HEK293 (cell line): ENCODE measurements around the gene GOLT1A.

Source experiments
- RBAK ChIP-seq: fragments of 450-650 bp; formaldehyde crosslinking; IDR thresholded peaks from 2 replicates; pipeline ENCODE4 v1.5.1; 2016; ENCODE audit warnings: missing biosample characterization, missing genetic modification characterization
- ZNF274 ChIP-seq, 2 experiments: fragments of 200-500 bp in 1 of 2; fragments of 450-650 bp in 1 of 2; sonication (Bioruptor generic) in 1 of 2; formaldehyde crosslinking in 1 of 2; IDR thresholded peaks; 2 replicates each; pipeline versions ENCODE4 v1.5.1 to v1.6.1; 2014 to 2016; ENCODE audit warnings: borderline replicate concordance in 1 of 2, inconsistent platforms in 1 of 2, low read length in 1 of 2, missing biosample characterization in 1 of 2, missing genetic modification characterization in 1 of 2
- TF ChIP-seq, protein P1 (sequence below): fragments of 450-650 bp; formaldehyde crosslinking; IDR thresholded peaks from 2 replicates; pipeline ENCODE4 v1.5.1; 2016; ENCODE audit warnings: missing biosample characterization, missing genetic modification characterization

DNA sequence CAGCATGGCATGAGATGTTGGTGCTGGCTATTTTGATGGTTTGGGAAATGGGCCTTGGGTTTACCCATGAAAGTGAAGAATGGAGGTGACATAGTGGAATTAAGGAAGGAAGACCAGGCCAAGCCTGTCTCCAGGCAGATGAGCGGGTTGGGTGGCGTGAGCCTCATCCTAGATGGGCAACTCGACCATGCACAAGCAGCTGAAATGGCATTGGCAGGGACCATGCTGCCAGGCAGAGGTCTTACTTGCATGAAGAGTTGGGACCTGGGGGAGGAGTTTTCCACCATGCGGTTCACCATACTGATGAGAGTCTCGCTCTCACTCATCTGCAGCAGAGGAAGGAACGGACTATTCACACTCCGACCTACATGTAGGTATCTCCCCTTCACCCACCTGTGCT lies 37.5 kb upstream of the GOLT1A start:
- no peak for TF ChIP-seq ZNF274 (IDR thresholded peaks at IDR 0.05; ENCODE audit: low read length)
- TF ChIP-seq ZNF274 (tag by site-specific recombination; IDR thresholded peaks at IDR 0.05; ENCODE audit: borderline replicate concordance), result no peak
- TF ChIP-seq, protein P1, sequence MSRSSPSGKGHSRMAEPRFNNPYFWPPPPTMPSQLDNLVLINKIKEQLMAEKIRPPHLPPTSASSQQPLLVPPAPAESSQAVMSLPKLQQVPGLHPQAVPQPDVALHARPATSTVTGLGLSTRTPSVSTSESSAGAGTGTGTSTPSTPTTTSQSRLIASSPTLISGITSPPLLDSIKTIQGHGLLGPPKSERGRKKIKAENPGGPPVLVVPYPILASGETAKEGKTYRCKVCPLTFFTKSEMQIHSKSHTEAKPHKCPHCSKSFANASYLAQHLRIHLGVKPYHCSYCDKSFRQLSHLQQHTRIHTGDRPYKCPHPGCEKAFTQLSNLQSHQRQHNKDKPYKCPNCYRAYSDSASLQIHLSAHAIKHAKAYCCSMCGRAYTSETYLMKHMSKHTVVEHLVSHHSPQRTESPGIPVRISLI, result no peak
- no peak for TF ChIP-seq RBAK (tag by site-specific recombination)
